Measurements from ENCODE around the gene TCEA3. TPM values are rescaled to one million over a fixed set of nuclear protein-coding genes. Genes with fewer than 3 reads are reported as not detected.

TCEA3 gene
- 9.2 and 16.3 TPM in 2 replicates for total RNA-seq (2014; rRNA removed; shearing (Covaris generic))
- polyA plus RNA-seq (2016; fragmentation: Nextera tagmentation; extraction: Ambion mirVana) = 21.3 and 23.2 TPM in 2 replicates

DNA sequence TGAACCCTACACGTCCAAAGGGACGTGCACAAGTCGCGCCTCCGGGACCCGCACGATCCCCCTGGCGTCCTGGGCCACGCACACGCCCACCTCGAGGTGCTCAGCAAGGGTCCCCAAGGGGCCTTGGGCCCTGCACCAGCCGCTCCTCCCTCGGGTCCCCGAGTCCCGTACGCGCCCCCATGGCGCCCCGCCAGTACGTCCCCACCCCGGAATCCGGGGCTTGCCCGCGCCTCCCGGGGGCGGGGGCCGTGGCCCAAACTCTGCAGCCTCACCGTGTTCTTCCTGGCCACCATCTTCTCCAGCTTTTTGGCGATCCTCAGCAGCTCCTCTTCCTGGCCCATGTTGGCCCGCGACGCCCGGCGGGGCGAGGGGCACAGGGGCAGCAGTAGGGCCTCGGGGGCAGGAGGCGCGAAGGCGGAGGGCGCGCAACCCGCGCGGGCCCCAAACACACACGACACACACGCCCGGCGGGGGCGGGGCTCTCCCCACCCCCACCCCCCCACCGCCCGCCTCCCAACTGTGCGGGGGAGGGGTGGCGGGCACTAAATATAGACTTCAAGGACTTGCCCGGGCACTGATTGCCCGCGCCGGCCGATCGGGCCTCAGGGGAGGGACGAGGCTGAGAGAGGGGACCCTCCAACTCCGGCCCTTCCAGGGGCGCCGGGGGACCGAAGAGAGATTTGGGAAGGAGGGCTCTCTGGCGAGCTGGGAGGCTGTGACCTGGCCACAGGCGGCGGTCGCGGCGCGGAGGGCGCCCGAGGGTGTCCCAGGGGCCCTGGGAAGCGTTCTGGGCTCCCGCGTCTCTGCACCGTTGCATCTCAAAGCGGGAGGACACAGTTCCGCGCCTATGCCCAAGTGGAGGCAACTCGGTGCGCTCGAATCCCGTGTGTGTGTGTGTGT, at the start of gene TCEA3:
Gene TCEA3, minus strand, starts transcription at position 456 of the 900 bp plus-strand sequence. Its CDS starts 115 bp downstream, at position 341.
- Histone ChIP-seq H4K20me1 (ENCODE audit: insufficient read depth) (no peaks in the 10 kb centered on the region), H3K9ac (peak within 1 kb of the TSS; percentile 73), H3F3A (ENCODE audit: insufficient read depth) (peaks cover 24% of the 10 kb centered on the region), H3K4me3 (peak within 1 kb of the TSS; percentile 70), H2AFZ (peak within 1 kb of the TSS; percentile 85), H3K79me2 (ENCODE audit: insufficient read depth) (no peaks in the 10 kb centered on the region), H3K4me2 (ENCODE audit: unreplicated experiment) (peak within 1 kb of the TSS; percentile 85), H3K36me3 (ENCODE audit: low read depth) (no peaks in the 10 kb centered on the region), H3K9me2 (ENCODE audit: insufficient read depth) (no peaks in the 10 kb centered on the region), H3K4me1 (ENCODE audit: insufficient read depth) (peaks cover 21% of the 10 kb centered on the region), H3K9me3 (ENCODE audit: low read depth) (no peaks in the 10 kb centered on the region), H3K27ac (peak within 1 kb of the TSS; percentile 88; the same call in 1 of the 2 replicates), H3K27me3 (replicated peaks; ENCODE audit: insufficient read depth) (no peaks in the 10 kb centered on the region)
- in situ Hi-C loops (cut with MboI) = no loop called here
- DNase-seq = peak; percentile 59
- TF ChIP-seq EZH2phosphoT487 (IDR thresholded peaks at IDR 0.05; ENCODE audit: insufficient read depth, low read depth) (no peak), EZH2 (IDR thresholded peaks at IDR 0.05; ENCODE audit: insufficient read depth, poor library complexity, severe bottlenecking) (no peak)
- 3 to 4% methylated on average over 37 to 72 of the region's 84 CpGs for WGBS, 2 experiments (ENCODE audit: low coverage in 1 of 2, low lambda C conversion rate in 2 of 2, missing lambda C conversion rate in 2 of 2)

DNA sequence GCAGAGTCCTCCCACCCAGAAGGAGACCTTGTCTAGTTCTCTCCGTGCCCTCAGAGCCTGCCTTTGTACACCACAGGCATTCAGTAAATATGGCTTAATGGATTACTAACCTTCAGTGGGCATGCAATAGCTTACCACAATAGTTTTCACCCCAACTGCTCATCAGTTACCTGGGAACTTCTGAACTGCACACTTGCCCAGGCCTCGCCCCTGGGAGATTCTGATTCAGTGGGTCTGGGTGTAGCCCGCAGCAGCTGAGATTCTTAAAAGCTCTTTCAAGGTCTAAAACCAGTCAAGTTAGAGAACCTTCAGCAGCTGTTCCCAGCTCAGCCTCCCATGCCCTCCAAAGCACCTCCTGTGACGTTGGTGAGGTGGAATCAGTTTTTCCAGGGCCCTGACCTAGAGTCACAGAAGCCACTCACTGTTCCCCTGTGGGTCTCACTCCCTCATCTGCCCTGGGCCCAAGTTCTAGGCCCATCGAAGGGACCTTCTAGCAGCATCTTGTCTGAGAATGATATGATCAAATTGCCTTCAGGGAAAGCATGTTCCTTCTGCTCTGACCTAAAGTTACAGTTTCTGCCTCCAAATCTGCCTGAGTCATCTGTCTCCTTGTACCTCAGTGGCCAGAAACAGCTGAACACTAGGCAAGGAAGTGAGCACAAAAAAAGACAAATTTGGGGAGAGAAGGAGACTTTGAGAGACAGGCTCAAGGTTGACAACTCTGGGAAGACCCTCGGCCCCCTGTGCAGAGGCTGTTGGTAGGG, 48.7 kb upstream of the TCEA3 start:
- H3K4me2 ChIP-seq (ENCODE audit: unreplicated experiment) = no peak overlapping the region

DNA sequence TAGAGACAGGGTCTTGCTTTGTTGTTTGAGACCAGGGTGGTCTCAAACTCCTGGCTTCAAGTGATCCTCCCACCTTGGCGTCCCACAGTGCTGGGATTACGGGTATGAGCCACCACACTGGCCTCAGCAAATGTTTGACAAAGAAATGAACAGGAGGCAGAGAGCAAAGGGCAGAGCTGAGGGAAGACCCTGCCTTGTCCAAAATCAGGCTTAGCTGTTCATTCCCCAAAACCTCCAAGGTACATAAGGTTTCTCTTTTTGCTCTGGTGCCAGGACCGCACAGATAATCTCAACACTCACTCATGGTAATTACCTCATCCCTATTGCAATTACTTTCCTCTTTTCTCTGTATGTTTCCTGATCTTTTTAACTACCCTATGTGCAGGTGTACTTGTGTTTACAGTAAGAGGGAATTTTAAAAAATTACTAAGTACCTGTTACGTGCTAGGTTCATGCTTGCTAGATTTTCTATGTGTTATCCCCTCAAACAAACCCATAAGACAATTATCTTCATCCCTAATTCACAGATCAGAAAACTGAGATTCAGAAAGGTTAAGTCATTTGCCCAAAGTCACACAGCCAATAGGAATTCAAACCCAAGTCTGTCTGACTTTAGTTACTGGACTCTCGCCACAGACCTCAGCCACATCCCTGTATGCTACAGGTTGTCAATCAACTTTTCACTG, 47.9 kb upstream of the TCEA3 start:
- H3K4me3 ChIP-seq = no peak overlapping the region
- 97% methylated on average over 5 of the region's 5 CpGs for WGBS, 2 experiments (ENCODE audit: low coverage in 1 of 2, low lambda C conversion rate in 2 of 2, missing lambda C conversion rate in 2 of 2)
- peaks cover 46% of the 10 kb centered on the region for H3F3A ChIP-seq (ENCODE audit: insufficient read depth)
- no peaks in the 10 kb centered on the region for H3K9me3 ChIP-seq (ENCODE audit: low read depth)
- DNase-seq = no peak
- H3K4me1 ChIP-seq (ENCODE audit: insufficient read depth) = peaks cover 49% of the 10 kb centered on the region
- H3K79me2 ChIP-seq (ENCODE audit: insufficient read depth) = peaks cover 3% of the 10 kb centered on the region; the same call in 1 of the 2 replicates
- H3K9ac ChIP-seq = no peak overlapping the region
- no peak overlapping the region for H3K4me2 ChIP-seq (ENCODE audit: unreplicated experiment)
- no peaks in the 10 kb centered on the region for H3K36me3 ChIP-seq (ENCODE audit: low read depth)
- no peaks in the 10 kb centered on the region for H3K27me3 ChIP-seq (replicated peaks; ENCODE audit: insufficient read depth)
- no peak overlapping the region for H2AFZ ChIP-seq
- H3K27ac ChIP-seq = no peak overlapping the region
- H3K9me2 ChIP-seq (ENCODE audit: insufficient read depth) = no peaks in the 10 kb centered on the region
- H4K20me1 ChIP-seq (ENCODE audit: insufficient read depth) = no peaks in the 10 kb centered on the region
- in situ Hi-C loops (cut with MboI) = no loop called here
- TF ChIP-seq EZH2phosphoT487 (IDR thresholded peaks at IDR 0.05; ENCODE audit: insufficient read depth, low read depth) (no peak), EZH2 (IDR thresholded peaks at IDR 0.05; ENCODE audit: insufficient read depth, poor library complexity, severe bottlenecking) (no peak)

More for the DNA sequence above, 48.7 kb upstream of the TCEA3 start:
- 0 out of 2 replicates have a peak overlapping the region, but pooled peaks have one; percentile 1 for H3K9ac ChIP-seq
- no peaks in the 10 kb centered on the region for H3K27me3 ChIP-seq (replicated peaks; ENCODE audit: insufficient read depth)
- H3K4me3 ChIP-seq = no peak overlapping the region
- H3K79me2 ChIP-seq (ENCODE audit: insufficient read depth) = no peaks in the 10 kb centered on the region; the same call in 1 of the 2 replicates
- H3K27ac ChIP-seq = peak overlapping the region; percentile 21; the same call in 1 of the 2 replicates
- WGBS, 2 experiments (ENCODE audit: low coverage in 1 of 2, low lambda C conversion rate in 2 of 2, missing lambda C conversion rate in 2 of 2) = 81 to 84% methylated on average over 6 of the region's 6 CpGs
- in situ Hi-C loops (cut with MboI) = no loop called here
- H4K20me1 ChIP-seq (ENCODE audit: insufficient read depth) = no peaks in the 10 kb centered on the region
- no peaks in the 10 kb centered on the region for H3K36me3 ChIP-seq (ENCODE audit: low read depth)
- no peak overlapping the region for H2AFZ ChIP-seq
- TF ChIP-seq EZH2 (IDR thresholded peaks at IDR 0.05; ENCODE audit: insufficient read depth, poor library complexity, severe bottlenecking) = no peak
- no peak for TF ChIP-seq EZH2phosphoT487 (IDR thresholded peaks at IDR 0.05; ENCODE audit: insufficient read depth, low read depth)
- H3K9me3 ChIP-seq (ENCODE audit: low read depth) = no peaks in the 10 kb centered on the region
- peaks cover 44% of the 10 kb centered on the region for H3K4me1 ChIP-seq (ENCODE audit: insufficient read depth)
- H3F3A ChIP-seq (ENCODE audit: insufficient read depth) = peaks cover 46% of the 10 kb centered on the region
- peak; percentile 68 for DNase-seq
- H3K9me2 ChIP-seq (ENCODE audit: insufficient read depth) = no peaks in the 10 kb centered on the region

Data from GM23248 (cell line).